ENCODE data around the gene ITIH1.
"Not testable (repeated sequence)": the region's sequence is repeated elsewhere in the genome, so short reads cannot be mapped to it uniquely, and the experiment has no call there.

ITIH1 gene

GRCh38 chr3:52763466-52763865 is 13.9 kb upstream of the ITIH1 start:
- H3K9me3 ChIP-seq, result no peaks in the 10 kb centered on the region
- in situ Hi-C loops (cut with MboI; ENCODE audit: low sequenced_read_pairs), result no loop called here

GRCh38 chr3:52769786-52770455 is 7.5 kb upstream of the ITIH1 start:
- H3K9me3 ChIP-seq, result no peaks in the 10 kb centered on the region
- in situ Hi-C loops (cut with MboI; ENCODE audit: low sequenced_read_pairs), result no loop called here
- H3K27me3 ChIP-seq (ENCODE audit: low read depth), result no peaks in the 10 kb centered on the region
- peak overlapping the region; percentile 91 for H3K4me3 ChIP-seq
- H3K36me3 ChIP-seq (replicated peaks), result peaks cover 12% of the 10 kb centered on the region
- peaks cover 10% of the 10 kb centered on the region for H3K4me1 ChIP-seq
- DNase-seq (ENCODE audit: low spot score in 2 of 2), result peak in 1 of 2 experiments; percentile 3

More at GRCh38 chr3:52763466-52763865, 13.9 kb upstream of the ITIH1 start:
- Histone ChIP-seq H3K4me3 (no peak overlapping the region), H3K4me1 (no peaks in the 10 kb centered on the region), H3K27me3 (ENCODE audit: low read depth) (no peaks in the 10 kb centered on the region), H3K36me3 (replicated peaks) (peaks cover 47% of the 10 kb centered on the region)
- no peak for DNase-seq (ENCODE audit: low spot score in 2 of 2)

- no peaks in the 10 kb centered on the region for H3K9me3 ChIP-seq
- in situ Hi-C loops (cut with MboI; ENCODE audit: low sequenced_read_pairs), result no loop called here
These were observed 6.7 kb upstream of the ITIH1 start, which contains the start of gene NEK4 for GRCh38 chr3:52770496-52771333. Gene NEK4, minus strand, starts transcription at chr3:52770940. Its CDS starts 194 bp downstream, at chr3:52770746.

DNA sequence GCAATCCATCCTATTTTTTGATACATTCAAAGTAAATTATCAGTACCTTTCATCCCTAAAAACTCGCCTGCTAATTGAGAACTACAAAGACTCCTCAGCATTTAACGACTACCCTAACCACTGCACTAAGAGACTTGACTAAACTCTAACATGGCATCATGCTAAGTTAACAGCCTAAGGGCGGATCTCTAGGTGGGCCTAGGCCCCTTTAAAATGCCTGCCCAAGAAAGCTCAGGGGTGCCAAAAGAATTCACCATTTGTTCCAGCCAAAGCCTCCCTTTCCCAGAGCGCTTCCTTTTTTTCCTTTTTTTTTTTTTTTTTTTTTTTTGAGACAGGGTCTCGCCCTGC is 6.1 kb upstream of the ITIH1 start:
- Histone ChIP-seq H3K4me3 (peak overlapping the region; percentile 91), H3K27me3 (ENCODE audit: low read depth) (no peaks in the 10 kb centered on the region), H3K4me1 (peaks cover 10% of the 10 kb centered on the region), H3K9me3 (no peaks in the 10 kb centered on the region), H3K36me3 (replicated peaks) (peaks cover 2% of the 10 kb centered on the region)
- DNase-seq (ENCODE audit: low spot score in 2 of 2), result no peak
- in situ Hi-C loops (cut with MboI; ENCODE audit: low sequenced_read_pairs), result no loop called here

More at GRCh38 chr3:52770496-52771333, 6.7 kb upstream of the ITIH1 start, which contains the start of gene NEK4:
- no peaks in the 10 kb centered on the region for H3K27me3 ChIP-seq (ENCODE audit: low read depth)
- H3K36me3 ChIP-seq (replicated peaks), result peaks cover 8% of the 10 kb centered on the region
- peaks cover 10% of the 10 kb centered on the region for H3K4me1 ChIP-seq
- peak; percentile 90 to 95 for DNase-seq (ENCODE audit: low spot score in 2 of 2)
- peak within 1 kb of the TSS; percentile 91 for H3K4me3 ChIP-seq

GRCh38 chr3:52771702-52772101 is 5.7 kb upstream of the ITIH1 start:
- Histone ChIP-seq H3K4me1 (peaks cover 10% of the 10 kb centered on the region), H3K4me3 (no peak overlapping the region), H3K36me3 (replicated peaks) (no peaks in the 10 kb centered on the region; the same call in 1 of the 2 replicates), H3K9me3 (no peaks in the 10 kb centered on the region), H3K27me3 (ENCODE audit: low read depth) (no peaks in the 10 kb centered on the region)
- in situ Hi-C loops (cut with MboI; ENCODE audit: low sequenced_read_pairs), result no loop called here
- no peak for DNase-seq (ENCODE audit: low spot score in 2 of 2)

DNA sequence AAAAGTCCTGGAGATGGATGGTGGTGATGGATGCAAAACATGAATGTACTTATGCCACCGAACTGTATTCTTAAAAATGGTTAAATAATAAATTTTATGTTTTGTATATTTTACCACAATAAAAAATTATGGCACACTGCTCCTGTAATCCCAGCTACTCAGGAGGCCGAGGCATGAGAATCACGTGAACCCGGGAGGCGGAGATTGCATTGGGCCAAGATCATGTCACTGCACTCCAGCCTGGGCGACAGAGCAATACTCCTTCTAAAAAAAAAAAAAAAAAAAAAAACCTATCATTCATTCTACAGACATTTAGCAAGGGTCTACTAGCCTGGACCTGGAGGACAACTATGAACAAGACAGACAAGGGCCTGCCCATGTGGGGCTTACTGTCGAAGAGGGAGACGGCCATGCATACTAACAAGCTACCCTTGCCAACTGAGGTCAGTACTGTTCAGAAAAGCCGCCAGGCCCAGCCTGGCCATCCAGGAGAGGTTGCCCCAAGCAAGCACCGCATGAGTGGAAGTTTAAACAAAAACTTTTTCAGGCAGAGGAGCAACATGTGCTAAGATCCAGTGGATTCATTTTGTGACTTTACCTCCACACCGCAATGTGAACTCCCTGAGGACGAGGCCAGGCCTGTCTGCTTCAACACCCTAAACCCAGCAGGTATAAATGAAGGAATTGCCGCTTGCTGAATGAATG is 3.9 kb upstream of the ITIH1 start:
- H3K9me3 ChIP-seq, result no peaks in the 10 kb centered on the region
- H3K36me3 ChIP-seq (replicated peaks), result no peaks in the 10 kb centered on the region
- H3K4me3 ChIP-seq, result no peak overlapping the region
- in situ Hi-C loops (cut with MboI; ENCODE audit: low sequenced_read_pairs), result no loop called here
- peaks cover 10% of the 10 kb centered on the region for H3K4me1 ChIP-seq
- DNase-seq (ENCODE audit: low spot score in 2 of 2), result no peak
- no peaks in the 10 kb centered on the region for H3K27me3 ChIP-seq (ENCODE audit: low read depth)

DNA sequence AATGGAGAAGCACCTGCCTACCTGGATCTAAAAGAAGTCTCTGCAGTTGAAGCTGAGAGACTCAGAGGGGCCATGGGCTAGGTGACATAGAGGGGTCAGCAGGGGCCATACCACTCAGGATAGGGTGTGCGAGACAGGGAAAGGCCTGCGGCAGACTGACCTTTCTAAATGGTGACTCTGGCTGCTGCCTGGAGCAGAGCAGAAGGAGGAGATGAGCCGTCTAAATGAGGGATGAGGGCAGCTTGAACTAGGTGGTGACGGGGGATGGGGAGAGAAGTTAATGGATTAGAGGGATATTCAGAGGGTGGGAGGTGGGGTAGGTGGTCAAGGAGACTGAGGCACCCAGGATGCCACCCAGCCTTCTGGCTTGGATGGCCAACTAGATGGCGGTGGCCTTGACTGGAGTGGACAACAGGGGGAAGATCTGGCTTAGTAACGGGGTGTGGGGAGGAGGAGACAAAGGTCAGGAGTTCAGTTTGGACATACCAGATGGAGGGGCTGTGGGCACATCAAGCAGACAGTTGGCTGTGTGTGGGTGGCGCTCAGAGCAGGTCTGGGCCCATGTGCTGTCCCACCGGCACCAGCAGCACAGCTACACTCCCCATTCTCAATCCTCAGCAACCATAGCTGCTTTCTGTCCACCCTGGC is 3.2 kb upstream of the ITIH1 start:
- H3K27me3 ChIP-seq (ENCODE audit: low read depth), result no peaks in the 10 kb centered on the region
- H3K9me3 ChIP-seq, result no peaks in the 10 kb centered on the region
- no peak overlapping the region for H3K4me3 ChIP-seq
- DNase-seq (ENCODE audit: low spot score in 2 of 2), result no peak
- H3K4me1 ChIP-seq, result peaks cover 10% of the 10 kb centered on the region
- no peaks in the 10 kb centered on the region for H3K36me3 ChIP-seq (replicated peaks)
- in situ Hi-C loops (cut with MboI; ENCODE audit: low sequenced_read_pairs), result no loop called here

- Histone ChIP-seq H3K36me3 (replicated peaks) (no peaks in the 10 kb centered on the region), H3K9me3 (no peaks in the 10 kb centered on the region), H3K27me3 (ENCODE audit: low read depth) (no peaks in the 10 kb centered on the region), H3K4me1 (peaks cover 3% of the 10 kb centered on the region), H3K4me3 (no peak overlapping the region)
- no peak for DNase-seq (ENCODE audit: low spot score in 2 of 2)
- in situ Hi-C loops (cut with MboI; ENCODE audit: low sequenced_read_pairs), result no loop called here
These were observed 2.2 kb upstream of the ITIH1 start for GRCh38 chr3:52774901-52775864.

DNA sequence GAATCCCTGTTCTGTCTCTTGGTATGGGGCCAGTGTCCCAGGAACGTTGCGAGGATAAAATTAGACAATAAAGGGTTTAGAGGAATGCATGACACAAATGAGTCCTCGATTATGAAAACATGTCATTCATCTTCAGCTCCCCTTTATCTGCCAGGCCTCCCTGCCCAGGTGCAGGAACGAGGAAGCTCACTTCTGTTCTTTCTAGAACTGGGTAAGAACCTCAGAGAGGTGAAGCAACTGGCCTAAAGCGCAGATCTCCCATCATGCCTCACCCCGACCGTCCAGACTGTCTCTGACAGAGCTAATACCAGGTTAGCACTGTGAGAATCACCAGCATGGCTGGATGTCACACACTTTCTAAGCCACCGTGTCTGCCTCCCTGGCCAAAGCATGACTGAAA is 1.5 kb upstream of the ITIH1 start:
- no peaks in the 10 kb centered on the region for H3K9me3 ChIP-seq
- no peaks in the 10 kb centered on the region for H3K36me3 ChIP-seq (replicated peaks)
- in situ Hi-C loops (cut with MboI; ENCODE audit: low sequenced_read_pairs), result no loop called here
- H3K27me3 ChIP-seq (ENCODE audit: low read depth), result no peaks in the 10 kb centered on the region
- no peak for DNase-seq (ENCODE audit: low spot score in 2 of 2)
- H3K4me1 ChIP-seq, result peaks cover 3% of the 10 kb centered on the region
- no peak overlapping the region for H3K4me3 ChIP-seq

DNA sequence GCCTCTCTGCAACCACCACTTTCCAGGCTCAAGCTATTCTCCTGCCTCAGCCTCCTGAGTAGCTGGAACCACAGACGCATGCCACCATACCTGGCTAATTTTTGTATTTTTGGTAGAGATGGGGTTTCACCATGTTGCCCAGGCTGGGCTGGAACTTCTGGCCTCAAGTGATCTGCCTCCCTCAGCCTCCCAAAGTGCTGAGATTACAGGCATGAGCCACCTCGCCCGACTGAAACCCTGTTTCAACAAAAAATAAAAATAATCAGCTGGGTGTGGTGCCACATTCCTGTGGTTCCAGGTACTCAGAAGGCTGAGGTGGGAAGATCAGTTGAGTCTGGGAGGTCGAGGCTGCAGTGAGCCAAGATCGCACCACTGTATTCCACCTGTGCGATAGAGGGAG is 913 bp upstream of the ITIH1 start:
- H3K27me3 ChIP-seq (ENCODE audit: low read depth); H3K9me3 ChIP-seq; H3K36me3 ChIP-seq (replicated peaks); H3K4me3 ChIP-seq; H3K4me1 ChIP-seq; in situ Hi-C loops (cut with MboI; ENCODE audit: low sequenced_read_pairs); DNase-seq (ENCODE audit: low spot score in 2 of 2): not testable (repeated sequence)

- DNase-seq (ENCODE audit: low spot score in 2 of 2), result no peak
- H3K4me3 ChIP-seq, result no peak overlapping the region
- in situ Hi-C loops (cut with MboI; ENCODE audit: low sequenced_read_pairs), result no loop called here
- no peaks in the 10 kb centered on the region for H3K36me3 ChIP-seq (replicated peaks)
- H3K9me3 ChIP-seq, result no peaks in the 10 kb centered on the region
- no peaks in the 10 kb centered on the region for H3K4me1 ChIP-seq
- peaks cover 12% of the 10 kb centered on the region; the same call in 1 of the 2 replicates for H3K27me3 ChIP-seq (ENCODE audit: low read depth)
These were observed 783 bp downstream of the ITIH1 start for GRCh38 chr3:52777959-52778805.
